HEK293T (cell line): ENCODE measurements around the gene PLCB4.

Experiments used
- CTCF ChIA-PET: fragments of 350-600 bp; formaldehyde crosslinking; extraction: SDS; loops from one replicate; lab custom pipeline; 2021; ENCODE audit warnings: antibody characterized with exemption, inconsistent platforms; lab: Yijun Ruan, JAX
- POLR2A ChIA-PET: fragments of 350-600 bp; formaldehyde crosslinking; extraction: SDS; loops from one replicate; lab custom pipeline; 2020; ENCODE audit warnings: antibody characterized with exemption, inconsistent platforms; lab: Yijun Ruan, JAX
- DNase-seq: peaks from one replicate; pipeline ENCODE4 v3.0.0; 2012; ENCODE audit warnings: mixed read lengths; ENCODE audit errors: extremely low spot score
- ARNT ChIP-seq: fragments of 450-650 bp; IDR thresholded peaks from 2 replicates; pipeline ENCODE4 v1.6.1; 2017; ENCODE audit warnings: mild to moderate bottlenecking
- BHLHE40 ChIP-seq: fragments of 450-650 bp; IDR thresholded peaks from 2 replicates; pipeline ENCODE4 v1.6.1; 2016; ENCODE audit warnings: mild to moderate bottlenecking, moderate library complexity, borderline replicate concordance
- CTBP1 ChIP-seq: fragments of 450-650 bp; IDR thresholded peaks from 2 replicates; pipeline ENCODE4 v1.6.1; 2016; ENCODE audit warnings: borderline replicate concordance
- ELF4 ChIP-seq: fragments of 450-650 bp; IDR thresholded peaks from 2 replicates; pipeline ENCODE4 v1.6.1; 2017; ENCODE audit warnings: antibody characterized with exemption
- FOXA1 ChIP-seq: fragments of 450-650 bp; IDR thresholded peaks from 2 replicates; pipeline ENCODE4 v1.6.1; 2016; ENCODE audit warnings: mild to moderate bottlenecking
- FOXK2 ChIP-seq: fragments of 450-650 bp; IDR thresholded peaks from 2 replicates; pipeline ENCODE4 v1.6.1; 2016; ENCODE audit warnings: mild to moderate bottlenecking
- FOXM1 ChIP-seq: fragments of 450-650 bp; IDR thresholded peaks from 2 replicates; pipeline ENCODE4 v1.6.1; 2017; ENCODE audit warnings: mild to moderate bottlenecking, borderline replicate concordance
- HDGF ChIP-seq: fragments of 450-650 bp; IDR thresholded peaks from 2 replicates; pipeline ENCODE4 v1.6.1; 2017; ENCODE audit warnings: antibody characterized with exemption, borderline replicate concordance
- L3MBTL2 ChIP-seq: fragments of 450-650 bp; conservative IDR thresholded peaks from 2 replicates; pipeline ENCODE4 v1.6.1; 2016; ENCODE audit warnings: mild to moderate bottlenecking
- LEF1 ChIP-seq: fragments of 450-650 bp; IDR thresholded peaks from 2 replicates; pipeline ENCODE4 v1.6.1; 2017; ENCODE audit warnings: mild to moderate bottlenecking, borderline replicate concordance
- NFRKB ChIP-seq: fragments of 450-650 bp; IDR thresholded peaks from 2 replicates; pipeline ENCODE4 v1.6.1; 2016; ENCODE audit warnings: mild to moderate bottlenecking, moderate library complexity
- PKNOX1 ChIP-seq: fragments of 450-650 bp; IDR thresholded peaks from 2 replicates; pipeline ENCODE4 v1.6.1; 2016
- SP1 ChIP-seq: fragments of 450-650 bp; IDR thresholded peaks from 2 replicates; pipeline ENCODE4 v1.6.1; 2017
- SUZ12 ChIP-seq: fragments of 450-650 bp; IDR thresholded peaks from 2 replicates; pipeline ENCODE4 v1.6.1; 2016; ENCODE audit warnings: mild to moderate bottlenecking
- TARDBP ChIP-seq: fragments of 450-650 bp; IDR thresholded peaks from 2 replicates; pipeline ENCODE4 v1.6.1; 2016
- ZNF384 ChIP-seq: fragments of 450-650 bp; IDR thresholded peaks from 2 replicates; pipeline ENCODE4 v1.6.1; 2016

PLCB4 gene

GRCh38 chr20:9439806-9440205, 370.9 kb downstream of the PLCB4 start:
- POLR2A ChIA-PET: no interaction called here
- DNase-seq: no peak
- TF ChIP-seq FOXM1: no peak
- no peak for TF ChIP-seq FOXK2
- TF ChIP-seq NFRKB: no peak
- no peak for TF ChIP-seq ZNF384
- TF ChIP-seq HDGF: no peak
- TF ChIP-seq BHLHE40: no peak
- no peak for TF ChIP-seq FOXA1
- no peak for TF ChIP-seq TARDBP
- TF ChIP-seq PKNOX1: no peak
- no peak for TF ChIP-seq ARNT
- TF ChIP-seq CTBP1: no peak
- CTCF ChIA-PET: interaction anchor here (0.9 kb wide), 1 partner anchor 598 kb away, joined by 3 read pairs; no protein-coding TSS in a partner anchor

- no peak for TF ChIP-seq ZNF384
- TF ChIP-seq TARDBP: no peak
- no peak for TF ChIP-seq FOXK2
- no peak for TF ChIP-seq ARNT
- TF ChIP-seq L3MBTL2: no peak
- no peak for TF ChIP-seq HDGF
- no peak for TF ChIP-seq PKNOX1
- TF ChIP-seq FOXM1: no peak
- no peak for TF ChIP-seq LEF1
- DNase-seq: no peak
- CTCF ChIA-PET: no interaction called here
- POLR2A ChIA-PET: no interaction called here
Measured at GRCh38 chr20:9440892-9441291, 372.0 kb downstream of the PLCB4 start.

GRCh38 chr20:9441948-9442347, 373.1 kb downstream of the PLCB4 start:
- ChIA-PET CTCF (no interaction called here), POLR2A (no interaction called here)
- TF ChIP-seq TARDBP: no peak
- TF ChIP-seq ELF4: no peak
- TF ChIP-seq NFRKB: no peak
- no peak for TF ChIP-seq LEF1
- DNase-seq: no peak

- CTCF ChIA-PET: no interaction called here
- POLR2A ChIA-PET: no interaction called here
- TF ChIP-seq HDGF (no peak), BHLHE40 (no peak), FOXM1 (no peak), ELF4 (no peak), NFRKB (no peak), PKNOX1 (no peak), SP1 (no peak), ZNF384 (no peak), SUZ12 (no peak)
- DNase-seq: no peak
Measured at GRCh38 chr20:9442858-9443257, 374.0 kb downstream of the PLCB4 start.

GRCh38 chr20:9444921-9445320, 376.0 kb downstream of the PLCB4 start:
- CTCF ChIA-PET: interaction anchor here (1.0 kb wide), 1 partner anchor 165 kb away, joined by 3 read pairs; no protein-coding TSS in a partner anchor
- DNase-seq: no peak
- POLR2A ChIA-PET: no interaction called here
- TF ChIP-seq CTBP1: no peak
- no peak for TF ChIP-seq PKNOX1
- no peak for TF ChIP-seq HDGF
- no peak for TF ChIP-seq FOXK2
- no peak for TF ChIP-seq SUZ12
- TF ChIP-seq BHLHE40: no peak
- no peak for TF ChIP-seq ARNT
- no peak for TF ChIP-seq SP1

GRCh38 chr20:9447182-9447581, 378.3 kb downstream of the PLCB4 start:
- ChIA-PET POLR2A (no interaction called here), CTCF (no interaction called here)
- no peak for TF ChIP-seq ELF4
- TF ChIP-seq BHLHE40: no peak
- TF ChIP-seq LEF1: no peak
- TF ChIP-seq NFRKB: no peak
- TF ChIP-seq FOXK2: no peak
- no peak for TF ChIP-seq CTBP1
- TF ChIP-seq SUZ12: no peak
- TF ChIP-seq ZNF384: no peak
- TF ChIP-seq L3MBTL2: no peak
- TF ChIP-seq HDGF: no peak
- TF ChIP-seq SP1: no peak
- no peak for TF ChIP-seq PKNOX1
- no peak for TF ChIP-seq ARNT
- TF ChIP-seq TARDBP: no peak

More at GRCh38 chr20:9447182-9447581, 378.3 kb downstream of the PLCB4 start:
- DNase-seq: no peak
